VCaP (cell line): Measurements from ENCODE around the gene SIMC1.
"Not testable (repeated sequence)": the region's sequence is repeated elsewhere in the genome, so short reads cannot be mapped to it uniquely, and the experiment has no call there.

ENCODE experiments used
- H3K27ac ChIP-seq: fragments of 450-650 bp; 2 replicates; pipeline ENCODE4 v1.5.1; 2017
- CTCF ChIP-seq: fragments of 450-650 bp; conservative IDR thresholded peaks from 2 replicates; pipeline ENCODE4 v1.5.1; 2017; ENCODE audit warnings: mild to moderate bottlenecking, moderate library complexity

Gene SIMC1

DNA sequence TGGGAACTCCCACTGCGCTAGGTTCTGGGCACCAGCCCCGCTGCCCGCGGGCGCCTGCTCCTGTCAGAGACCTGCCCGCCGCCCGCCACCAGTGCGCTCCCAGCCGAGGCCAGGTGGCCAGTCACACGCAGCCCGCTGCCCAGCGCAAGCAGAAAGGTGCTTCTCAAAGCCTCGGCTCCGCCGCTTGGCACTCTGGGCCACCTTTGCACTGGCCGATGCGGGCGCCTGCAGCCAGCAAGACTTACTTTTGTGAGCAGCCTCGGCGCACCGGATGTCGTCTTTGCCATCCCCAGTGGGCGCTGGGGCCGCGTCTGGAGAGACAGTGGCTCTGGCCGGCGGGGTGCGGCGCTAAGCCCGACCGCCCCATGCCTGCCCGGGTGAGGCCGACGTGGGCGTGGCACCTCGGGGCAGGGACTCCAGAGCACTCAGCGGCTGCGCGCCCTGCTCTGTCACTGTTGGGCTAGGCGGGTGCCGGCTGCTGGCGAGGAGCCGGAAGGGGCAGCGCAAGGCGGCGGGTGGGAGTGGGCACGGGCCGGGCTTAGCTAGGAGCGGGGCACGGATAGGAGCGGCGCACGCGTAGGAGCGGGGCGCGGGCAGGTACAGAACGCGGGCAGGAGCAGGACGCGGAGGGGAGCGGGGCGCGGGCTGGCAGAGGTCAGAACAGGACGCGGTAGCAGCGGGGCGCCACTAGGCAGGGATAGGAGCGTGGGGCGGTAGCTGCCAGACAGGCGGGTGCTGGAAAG is 39.1 kb upstream of the SIMC1 start:
- H3K27ac ChIP-seq = not testable (repeated sequence)

- not testable (repeated sequence) for H3K27ac ChIP-seq
Observed at GRCh38 chr5:176199803-176200399, 38.3 kb upstream of the SIMC1 start.

GRCh38 chr5:176201811-176202210 is 36.4 kb upstream of the SIMC1 start:
- no peak for TF ChIP-seq CTCF
- H3K27ac ChIP-seq = no peak overlapping the region

GRCh38 chr5:176203086-176203485 is 35.1 kb upstream of the SIMC1 start:
- no peak for TF ChIP-seq CTCF
- no peak overlapping the region for H3K27ac ChIP-seq

DNA sequence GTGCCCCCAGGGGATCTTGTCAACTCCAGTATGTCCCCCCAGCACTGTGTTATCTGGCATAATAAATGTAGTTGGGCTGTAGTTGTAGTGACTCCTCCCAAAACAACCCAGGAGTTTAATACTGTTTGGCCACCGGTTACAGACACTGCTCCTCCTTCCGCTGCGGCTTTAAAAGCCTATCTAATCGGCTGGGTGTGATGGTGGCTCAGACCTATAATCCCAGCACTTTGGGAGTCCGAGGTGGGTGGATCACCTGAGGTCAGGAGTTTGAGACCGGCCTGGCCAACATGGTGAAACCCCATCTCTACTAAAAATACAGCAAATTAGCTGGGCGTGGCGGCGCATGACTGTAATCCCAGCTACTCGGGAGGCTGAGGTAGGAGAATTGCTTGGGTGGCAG is 34.7 kb upstream of the SIMC1 start:
- not testable (repeated sequence) for H3K27ac ChIP-seq

DNA sequence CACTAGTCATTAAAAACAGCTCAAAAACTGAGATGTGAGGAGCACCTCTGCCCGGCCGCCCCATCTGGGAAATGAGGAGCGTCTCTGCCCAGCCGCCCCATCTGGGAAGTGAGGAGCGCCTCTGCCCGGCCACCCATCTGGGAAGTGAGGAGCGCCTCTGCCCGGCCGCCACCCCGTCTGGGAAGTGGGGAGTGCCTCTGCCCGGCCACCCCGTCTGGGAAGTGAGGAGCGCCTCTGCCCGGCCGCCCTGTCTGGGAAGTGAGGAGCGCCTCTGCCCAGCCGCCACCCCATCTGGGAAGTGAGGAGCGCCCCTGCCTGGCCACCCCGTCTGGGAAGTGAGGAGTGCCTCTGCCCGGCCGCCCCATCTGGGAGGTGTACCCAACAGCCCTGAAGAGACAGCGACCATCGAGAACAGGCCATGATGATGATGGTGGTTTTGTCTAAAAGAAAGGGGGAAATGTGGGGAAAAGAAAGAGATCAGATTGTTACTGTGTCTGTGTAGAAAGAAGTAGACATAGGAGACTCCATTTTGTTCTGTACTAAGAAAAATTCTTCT is 23.7 kb upstream of the SIMC1 start:
- H3K27ac ChIP-seq = not testable (repeated sequence)

DNA sequence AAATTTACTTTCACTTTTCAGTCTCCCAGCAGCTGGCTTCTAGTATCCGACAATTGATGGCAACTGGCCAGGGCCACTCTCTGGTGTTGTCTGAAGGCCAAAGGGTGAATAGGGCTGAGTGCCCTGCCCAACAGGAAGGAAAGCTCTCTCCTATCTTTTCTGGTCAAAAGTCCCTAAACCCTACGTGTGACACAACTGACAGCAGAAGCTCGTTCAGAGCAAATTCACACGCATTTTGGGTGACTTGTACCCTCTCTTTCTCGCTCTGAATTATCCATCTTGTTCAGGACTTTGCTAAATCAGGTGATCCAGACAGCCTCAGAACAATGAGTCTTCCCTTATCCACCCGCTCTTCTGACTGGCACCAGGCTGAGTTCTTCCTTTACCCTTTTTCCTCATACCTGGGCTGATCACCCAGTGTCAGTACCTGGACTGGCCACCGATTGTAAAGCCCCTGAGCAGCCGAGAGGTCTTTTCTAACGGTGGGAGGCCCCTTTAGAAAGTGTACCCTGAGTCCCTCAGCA is 21.8 kb upstream of the SIMC1 start:
- not testable (repeated sequence) for H3K27ac ChIP-seq

GRCh38 chr5:176217188-176217729 is 21.0 kb upstream of the SIMC1 start:
- not testable (repeated sequence) for H3K27ac ChIP-seq

DNA sequence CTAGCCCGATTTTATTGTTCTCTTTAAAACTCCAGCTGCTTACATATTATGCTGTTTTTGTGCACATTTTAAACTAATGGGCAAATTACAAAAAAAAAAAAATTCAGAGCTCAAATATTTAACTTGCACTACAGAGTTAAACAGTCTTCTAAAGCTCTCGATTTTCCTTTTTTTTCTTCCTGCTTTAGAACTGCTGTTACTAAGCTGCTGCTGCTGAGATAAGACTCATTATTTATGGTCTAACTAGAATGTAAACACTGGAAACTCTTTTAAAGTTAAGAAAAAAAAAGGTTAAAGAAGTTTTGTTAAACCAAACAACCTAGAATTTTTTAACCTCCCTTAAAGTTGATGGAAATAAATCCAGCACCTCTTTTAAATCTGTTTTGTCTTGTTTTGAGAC is 20.5 kb upstream of the SIMC1 start:
- not testable (repeated sequence) for H3K27ac ChIP-seq

DNA sequence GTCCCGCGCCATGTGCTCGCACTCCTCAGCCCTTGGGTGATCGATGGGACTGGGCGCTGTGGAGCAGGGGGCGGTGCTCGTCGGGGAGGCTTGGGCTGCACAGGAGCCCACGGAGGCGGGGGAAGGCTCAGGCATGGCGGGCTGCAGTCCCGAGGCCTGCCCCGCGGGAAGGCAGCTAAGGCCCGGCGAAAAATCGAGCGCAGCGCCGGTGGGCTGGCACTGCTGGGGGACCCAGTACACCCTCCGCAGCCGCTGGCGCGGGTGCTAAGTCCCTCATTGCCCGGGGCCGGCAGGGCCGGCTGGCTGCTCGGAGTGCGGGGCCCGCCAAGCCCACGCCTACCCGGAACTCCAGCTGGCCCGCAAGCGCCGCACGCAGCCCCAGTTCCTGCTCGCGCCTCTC is 16.2 kb upstream of the SIMC1 start:
- not testable (repeated sequence) for H3K27ac ChIP-seq

DNA sequence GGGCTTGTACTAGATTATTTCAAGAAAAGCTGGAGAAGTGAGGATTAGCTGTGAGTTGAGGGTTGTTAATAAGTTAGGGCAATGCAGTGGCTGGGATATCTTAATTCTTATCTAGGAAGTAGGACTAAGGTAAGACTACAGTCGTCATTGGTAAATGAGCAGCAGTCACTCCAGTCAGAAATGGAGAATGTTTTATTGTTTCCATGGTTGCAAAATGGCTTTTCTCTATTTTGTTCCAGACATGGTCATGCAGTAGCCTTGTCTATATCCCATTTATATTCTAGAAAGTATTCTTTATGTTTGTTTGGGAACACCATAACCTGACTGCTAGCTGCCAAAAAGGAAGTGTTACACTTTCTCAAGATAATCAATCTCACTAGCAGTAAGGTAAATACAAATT is 9.9 kb upstream of the SIMC1 start:
- H3K27ac ChIP-seq = not testable (repeated sequence)

GRCh38 chr5:176233253-176233652 is 5.0 kb upstream of the SIMC1 start:
- not testable (repeated sequence) for H3K27ac ChIP-seq

DNA sequence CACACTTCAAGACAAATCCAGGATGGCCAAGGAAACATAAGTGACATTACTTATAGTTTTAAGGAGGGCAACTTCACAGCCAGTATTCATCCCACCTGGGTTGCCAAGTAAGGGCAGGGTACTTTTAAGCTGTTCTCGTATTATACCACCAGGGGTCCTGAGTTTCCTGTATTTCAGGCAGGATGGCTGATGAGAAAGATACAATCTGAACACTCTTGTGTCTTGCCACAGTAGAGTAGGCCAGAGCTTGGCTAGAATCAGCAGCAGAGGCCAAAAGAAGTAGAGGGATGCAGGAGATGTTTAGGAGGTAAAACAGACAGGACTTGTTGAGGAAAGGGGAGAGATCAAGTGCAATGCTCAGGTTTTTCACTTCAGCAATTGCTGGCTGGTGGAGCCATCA is 3.1 kb upstream of the SIMC1 start:
- TF ChIP-seq CTCF = peak; percentile 50
- H3K27ac ChIP-seq = not testable (repeated sequence)

DNA sequence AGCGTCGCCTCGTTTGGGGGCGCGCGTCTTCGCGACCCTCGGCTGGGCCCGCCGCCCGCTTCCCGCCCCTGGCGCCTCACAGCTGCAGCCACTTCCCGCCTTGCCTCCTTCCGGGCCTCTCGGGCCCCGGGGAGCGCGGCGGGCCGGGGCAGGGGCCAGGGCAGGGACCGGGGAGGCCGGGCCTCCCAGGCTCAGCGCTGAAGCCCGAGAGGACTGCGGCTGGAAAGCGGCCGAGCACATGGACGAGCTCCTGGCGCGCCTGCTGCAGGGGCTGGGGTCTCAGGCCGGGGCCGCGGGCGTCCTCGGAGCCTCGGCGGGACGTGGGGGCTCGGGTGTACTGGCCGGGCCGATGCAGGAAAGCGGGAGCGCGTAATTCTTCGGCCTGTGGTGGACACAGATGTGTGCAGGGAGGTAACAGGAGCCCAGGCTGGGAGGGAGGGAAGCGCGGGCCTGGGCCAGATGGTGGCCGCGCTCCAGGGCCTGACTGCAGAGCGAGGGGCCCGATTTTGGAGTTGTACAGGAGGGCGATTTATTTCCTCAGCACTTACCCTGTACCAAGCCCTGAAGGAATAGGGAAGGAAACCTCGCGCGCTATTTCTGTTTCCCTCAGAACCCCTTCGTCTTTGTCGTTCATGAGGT is 540 bp downstream of the SIMC1 start:
- not testable (repeated sequence) for H3K27ac ChIP-seq

DNA sequence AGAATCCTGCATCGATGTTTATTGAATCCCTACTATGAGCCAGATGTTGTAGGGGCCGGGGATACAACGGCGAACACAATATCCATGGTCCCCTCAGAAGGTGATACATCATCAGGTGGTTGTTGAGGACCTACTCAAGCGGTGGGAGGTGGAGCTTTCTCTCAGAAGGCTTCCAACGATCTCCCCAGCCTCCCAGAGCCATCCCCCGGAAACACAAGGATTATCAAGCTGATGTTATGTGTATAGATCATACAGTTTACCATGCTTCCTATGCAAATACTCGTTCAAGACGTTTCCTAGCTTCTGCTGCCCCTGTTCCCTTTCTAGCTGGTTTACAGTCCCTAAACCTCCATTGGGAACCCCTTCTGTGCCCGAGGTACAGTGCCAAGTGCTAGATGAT is 1.1 kb downstream of the SIMC1 start:
- H3K27ac ChIP-seq = not testable (repeated sequence)

DNA sequence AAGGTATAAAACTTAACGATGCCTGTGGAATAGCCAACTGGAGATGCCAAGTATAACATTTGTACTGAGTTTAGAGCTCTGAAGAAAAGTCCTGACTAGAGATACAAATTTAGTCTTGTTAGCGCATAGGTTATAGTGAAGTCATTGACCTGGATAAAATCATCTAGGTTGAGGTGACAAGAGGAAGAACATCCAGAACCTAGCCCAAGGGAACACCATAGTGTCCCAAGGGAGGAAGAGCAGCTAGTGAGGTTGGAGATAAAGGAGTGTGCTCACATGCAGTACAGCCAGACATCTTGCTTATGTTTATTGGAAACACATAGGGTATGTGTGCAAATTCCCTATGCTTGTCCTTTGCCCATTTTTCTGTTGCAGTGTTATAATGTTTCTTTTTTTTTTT is 6.1 kb downstream of the SIMC1 start:
- not testable (repeated sequence) for H3K27ac ChIP-seq

- not testable (repeated sequence) for H3K27ac ChIP-seq
Observed at GRCh38 chr5:176245074-176245473, 6.8 kb downstream of the SIMC1 start.

DNA sequence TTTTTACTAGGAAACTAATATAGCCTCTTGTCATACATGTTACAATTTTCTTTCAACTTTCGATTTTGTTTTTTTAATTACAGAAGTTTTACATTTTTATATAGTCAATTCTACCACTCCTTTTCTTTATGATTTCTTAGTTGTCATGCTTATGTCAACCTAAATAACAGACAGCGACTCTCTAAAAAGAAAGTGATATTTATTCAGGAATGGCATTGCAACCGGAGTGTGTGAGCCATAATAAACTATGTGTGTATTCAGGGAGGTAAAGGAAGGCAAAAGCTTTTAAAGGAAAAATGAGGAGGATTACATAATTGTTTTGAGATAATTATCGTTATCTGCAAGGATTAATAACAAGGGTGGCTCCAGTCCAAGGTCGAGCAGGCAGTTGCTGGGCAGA is 7.3 kb downstream of the SIMC1 start:
- H3K27ac ChIP-seq = not testable (repeated sequence)
